M059J (cell line): ENCODE data around the gene RPTN. TPM values are rescaled to one million over a fixed set of nuclear protein-coding genes. Genes with fewer than 3 reads are reported as not detected.

Source experiments
- DNase-seq: peaks from one replicate; pipeline ENCODE4 v3.0.0-alpha.2; 2012; ENCODE audit warnings: low read depth
- total RNA-seq: library from RNA; depleted of rRNA; stranded (reverse); fragments of >200 nt; shearing (Covaris generic); gene quantifications from 2 replicates; pipeline ENCODE4 v1.2.3, GENCODE V29; 2014; rRNA removed

The RPTN gene
- total RNA-seq, 1 experiment from 2014 or later, result not detected

GRCh38 chr1:152111515-152111968 is 47.5 kb downstream of the RPTN start:
- DNase-seq, result no peak

- DNase-seq, result no peak
Measured at GRCh38 chr1:152110860-152111514, 48.0 kb downstream of the RPTN start.

- no peak for DNase-seq
Measured at GRCh38 chr1:152110365-152110859, 48.6 kb downstream of the RPTN start.

DNA sequence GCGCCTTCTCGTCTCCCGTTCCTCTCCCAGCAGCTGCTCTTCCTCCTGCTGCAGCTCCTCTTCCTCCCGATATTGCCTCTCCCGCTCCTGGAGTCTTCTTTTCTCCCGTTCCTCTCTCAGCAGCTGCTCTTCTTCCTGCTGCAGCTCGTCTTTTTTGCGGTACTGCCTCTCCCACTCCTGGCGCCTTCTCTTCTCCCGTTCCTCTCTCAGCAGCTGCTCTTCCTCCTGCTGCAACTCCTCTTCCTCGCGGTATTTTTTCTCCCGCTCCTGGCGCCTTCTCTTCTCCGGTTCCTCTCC is 49.1 kb downstream of the RPTN start:
- DNase-seq, result no peak

DNA sequence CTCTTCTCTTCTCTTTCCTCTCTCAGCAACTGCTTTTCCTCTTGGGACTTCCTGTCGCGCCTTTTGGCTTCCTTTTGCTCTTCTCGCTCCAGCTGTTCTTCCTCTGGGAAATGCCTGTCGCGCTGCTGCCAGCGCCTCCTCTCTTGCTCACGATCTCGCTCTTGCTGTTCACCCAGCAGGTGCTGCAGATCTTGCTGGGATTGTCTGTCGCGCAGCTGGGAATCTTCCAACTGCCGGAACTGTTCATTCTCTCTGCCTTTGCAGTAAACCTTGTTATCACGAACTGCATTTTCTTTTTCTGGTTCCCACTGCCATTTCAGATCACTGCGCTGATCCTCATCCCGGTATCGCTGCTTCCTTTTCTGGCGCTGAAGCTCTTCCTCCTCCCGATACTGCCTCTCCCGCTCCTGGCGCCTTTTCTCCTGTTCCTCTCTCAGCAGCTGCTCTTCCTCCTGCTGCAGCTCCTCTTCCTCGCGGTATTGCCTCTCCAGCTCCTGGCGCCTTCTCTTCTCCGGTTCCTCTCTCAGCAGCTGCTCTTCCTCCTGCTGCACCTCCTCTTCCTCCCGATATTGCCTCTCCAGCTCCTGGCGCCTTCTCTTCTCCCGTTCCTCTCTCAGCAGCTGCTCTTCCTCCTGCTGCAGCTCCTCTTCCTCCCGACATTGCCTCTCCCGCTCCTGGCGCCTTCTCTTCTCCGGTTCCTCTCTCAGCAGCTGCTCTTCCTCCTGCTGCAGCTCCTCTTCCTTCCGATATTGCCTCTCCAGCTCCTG is 49.6 kb downstream of the RPTN start:
- DNase-seq, result no peak

DNA sequence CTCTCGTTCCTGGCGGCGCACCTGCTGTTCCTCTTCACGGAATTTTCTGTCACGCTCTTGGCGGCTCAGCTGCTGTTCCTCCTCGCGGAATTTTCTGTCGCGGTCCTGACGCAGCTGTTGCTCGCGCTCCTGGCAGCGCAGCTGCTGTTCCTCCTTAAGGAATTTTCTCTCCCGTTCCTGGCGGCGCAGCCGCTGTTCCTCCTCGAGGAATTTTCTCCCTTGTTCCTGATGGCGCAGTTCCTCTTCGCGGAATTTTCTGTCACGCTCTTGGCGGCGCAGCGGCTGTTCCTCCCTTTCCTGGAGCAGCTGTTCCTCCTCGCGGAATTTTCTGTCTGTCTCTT is 50.2 kb downstream of the RPTN start:
- DNase-seq, result no peak

GRCh38 chr1:152107984-152108881 is 50.8 kb downstream of the RPTN start:
- DNase-seq, result no peak

DNA sequence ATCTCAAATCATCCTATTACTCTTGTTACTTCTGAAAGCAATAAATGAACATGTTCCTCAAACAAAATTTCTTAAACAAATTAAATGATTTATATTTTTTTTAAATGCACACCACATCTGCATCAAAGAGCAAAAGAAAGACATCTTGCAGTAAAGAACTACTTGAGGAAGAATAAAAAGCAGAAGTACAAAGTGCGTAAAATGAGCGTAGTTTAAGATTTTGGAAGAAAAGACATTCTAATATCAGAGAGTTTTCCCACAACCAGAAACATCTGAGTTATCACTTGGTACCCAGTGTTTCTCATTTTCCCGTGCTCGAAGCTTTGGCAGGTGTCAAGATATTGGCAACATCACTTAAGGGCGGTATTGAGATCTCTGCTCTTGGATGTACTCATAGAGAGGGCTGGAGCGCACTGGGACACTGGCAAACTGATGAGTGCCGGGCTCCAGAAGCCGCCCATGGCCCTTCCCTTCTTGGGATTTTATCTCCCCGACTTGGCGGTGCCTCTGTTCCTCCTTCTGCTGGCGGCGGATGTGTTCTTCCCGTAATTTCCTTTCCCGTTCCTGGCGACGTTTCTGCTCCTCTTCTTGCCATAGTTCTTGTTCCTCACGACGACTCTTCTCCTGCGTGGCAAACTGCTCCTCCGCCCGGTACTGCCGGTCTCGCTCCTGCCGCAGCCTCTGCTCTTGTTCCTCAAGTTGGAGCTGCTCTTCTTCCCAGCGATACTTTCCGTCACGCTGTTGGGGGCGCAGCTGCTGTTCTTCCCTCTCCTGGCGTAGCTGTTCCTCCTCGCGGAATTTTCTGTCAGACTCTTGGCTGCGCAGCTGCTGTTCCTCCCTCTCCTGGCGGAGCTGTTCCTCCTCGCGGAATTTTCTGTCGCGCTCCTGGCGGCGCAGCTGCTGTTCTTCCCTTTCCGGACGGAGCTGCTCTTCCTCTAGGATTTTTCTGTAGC is 51.7 kb downstream of the RPTN start:
- DNase-seq, result no peak

GRCh38 chr1:152104854-152105253 is 54.2 kb downstream of the RPTN start:
- no peak for DNase-seq

Other genes with a start within 250 kb of the RPTN start
- gene THEM4, start 249.7 kb downstream of the RPTN start, total RNA-seq, result 8.2 and 11.7 TPM in 2 replicates
- gene S100A10, start 165.4 kb downstream of the RPTN start, total RNA-seq, result 120 and 154 TPM in 2 replicates
- 784 and 824 TPM in 2 replicates for gene S100A11, start 122.2 kb downstream of the RPTN start, total RNA-seq
- gene TCHHL1, start 70.2 kb downstream of the RPTN start, total RNA-seq, result not detected in 2 replicates
- not detected in 2 replicates for gene TCHH, start 43.8 kb downstream of the RPTN start, total RNA-seq
- gene HRNR, start 65.0 kb upstream of the RPTN start, total RNA-seq, result not detected in 2 replicates
- gene FLG, start 166.0 kb upstream of the RPTN start, total RNA-seq, result 0.05 and 0.17 TPM in 2 replicates
- gene FLG2, start 200.8 kb upstream of the RPTN start, total RNA-seq, result not detected in 2 replicates